ENCODE measurements around the gene SCG5. TPM values are rescaled to one million over a fixed set of nuclear protein-coding genes. Genes with fewer than 3 reads are reported as not detected.

The SCG5 gene
- polyA plus RNA-seq, 1 of the 3 experiments (the other 2 are of a cell fraction) = 11.0 TPM

GRCh38 chr15:32738666-32739065 lies 97.2 kb downstream of the SCG5 start:
- TF ChIP-seq JUND (IDR thresholded peaks at IDR 0.05) (no peak), MAX (IDR thresholded peaks at IDR 0.05; ENCODE audit: low read depth) (no peak), TAF1 (IDR thresholded peaks at IDR 0.05; ENCODE audit: borderline replicate concordance, low read depth, low read length) (no peak), RAD21 (IDR thresholded peaks at IDR 0.05; ENCODE audit: low read length) (no peak), ZBTB33 (IDR thresholded peaks at IDR 0.05; ENCODE audit: borderline replicate concordance, low read depth) (no peak), EP300 (IDR thresholded peaks at IDR 0.05; ENCODE audit: borderline replicate concordance in 1 of 2, low read depth in 1 of 2, low read length in 1 of 2) (no peak), RCOR1 (IDR thresholded peaks at IDR 0.05; ENCODE audit: low read length) (no peak), MXI1 (IDR thresholded peaks at IDR 0.05; ENCODE audit: low read depth, low read length) (no peak), USF2 (IDR thresholded peaks at IDR 0.05; ENCODE audit: borderline replicate concordance, low read depth, low read length) (no peak), GABPA (IDR thresholded peaks at IDR 0.05; ENCODE audit: low read depth) (no peak), TCF12 (IDR thresholded peaks at IDR 0.05) (no peak)
- TF ChIP-seq, protein P1, sequence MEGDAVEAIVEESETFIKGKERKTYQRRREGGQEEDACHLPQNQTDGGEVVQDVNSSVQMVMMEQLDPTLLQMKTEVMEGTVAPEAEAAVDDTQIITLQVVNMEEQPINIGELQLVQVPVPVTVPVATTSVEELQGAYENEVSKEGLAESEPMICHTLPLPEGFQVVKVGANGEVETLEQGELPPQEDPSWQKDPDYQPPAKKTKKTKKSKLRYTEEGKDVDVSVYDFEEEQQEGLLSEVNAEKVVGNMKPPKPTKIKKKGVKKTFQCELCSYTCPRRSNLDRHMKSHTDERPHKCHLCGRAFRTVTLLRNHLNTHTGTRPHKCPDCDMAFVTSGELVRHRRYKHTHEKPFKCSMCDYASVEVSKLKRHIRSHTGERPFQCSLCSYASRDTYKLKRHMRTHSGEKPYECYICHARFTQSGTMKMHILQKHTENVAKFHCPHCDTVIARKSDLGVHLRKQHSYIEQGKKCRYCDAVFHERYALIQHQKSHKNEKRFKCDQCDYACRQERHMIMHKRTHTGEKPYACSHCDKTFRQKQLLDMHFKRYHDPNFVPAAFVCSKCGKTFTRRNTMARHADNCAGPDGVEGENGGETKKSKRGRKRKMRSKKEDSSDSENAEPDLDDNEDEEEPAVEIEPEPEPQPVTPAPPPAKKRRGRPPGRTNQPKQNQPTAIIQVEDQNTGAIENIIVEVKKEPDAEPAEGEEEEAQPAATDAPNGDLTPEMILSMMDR (IDR thresholded peaks at IDR 0.05) = no peak
- TF ChIP-seq, protein P2, sequence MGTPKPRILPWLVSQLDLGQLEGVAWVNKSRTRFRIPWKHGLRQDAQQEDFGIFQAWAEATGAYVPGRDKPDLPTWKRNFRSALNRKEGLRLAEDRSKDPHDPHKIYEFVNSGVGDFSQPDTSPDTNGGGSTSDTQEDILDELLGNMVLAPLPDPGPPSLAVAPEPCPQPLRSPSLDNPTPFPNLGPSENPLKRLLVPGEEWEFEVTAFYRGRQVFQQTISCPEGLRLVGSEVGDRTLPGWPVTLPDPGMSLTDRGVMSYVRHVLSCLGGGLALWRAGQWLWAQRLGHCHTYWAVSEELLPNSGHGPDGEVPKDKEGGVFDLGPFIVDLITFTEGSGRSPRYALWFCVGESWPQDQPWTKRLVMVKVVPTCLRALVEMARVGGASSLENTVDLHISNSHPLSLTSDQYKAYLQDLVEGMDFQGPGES (IDR thresholded peaks at IDR 0.05; ENCODE audit: low read depth, low read length) = no peak
- Histone ChIP-seq H3K4me2 (no peak overlapping the region), H3K9me2 (no peaks in the 10 kb centered on the region), H3K9me3 (no peaks in the 10 kb centered on the region), H3K36me3 (replicated peaks in 1 of 2; ENCODE audit: control insufficient read depth in 1 of 2, insufficient read depth in 2 of 2, low read length in 1 of 2) (peaks cover 0 to 41% of the 10 kb centered on the region in 2 experiments), H4K20me1 (ENCODE audit: insufficient read depth) (no peaks in the 10 kb centered on the region), H3K4me3 (ENCODE audit: low read depth in 2 of 2, low read length in 1 of 2) (no peak overlapping the region), H2AFZ (ENCODE audit: low read depth) (no peak overlapping the region), H3K9ac (no peak overlapping the region), H3K4me1 (ENCODE audit: control insufficient read depth in 1 of 2, insufficient read depth in 2 of 2, low read depth in 1 of 2, low read length in 1 of 2) (no peaks in the 10 kb centered on the region), H3K79me2 (ENCODE audit: insufficient read depth) (no peaks in the 10 kb centered on the region), H3F3A (replicated peaks; ENCODE audit: insufficient read depth) (peaks cover 90% of the 10 kb centered on the region), H3K27ac (ENCODE audit: low read depth in 2 of 2, low read length in 1 of 2) (no peak overlapping the region), H3K27me3 (ENCODE audit: insufficient read depth) (no peaks in the 10 kb centered on the region)
- 67% methylated on average over 1 of the region's 1 CpG for WGBS (ENCODE audit: low lambda C conversion rate)
- POLR2A ChIA-PET = no interaction called here
- CTCF ChIA-PET = interaction anchor here (0.8 kb wide), 1 partner anchor 198 kb away, joined by 3 read pairs; no protein-coding TSS in a partner anchor
- DNase-seq = no peak

All from SK-N-SH (cell line).